Activated B cell treated with CpG ODN at 0.5 μM for 24 hours (primary cell): ENCODE results near the gene PTGR2. TPM values are rescaled to one million over a fixed set of nuclear protein-coding genes. Genes with fewer than 3 reads are reported as not detected.

Source experiments
- ATAC-seq: fragments of 200-7000 bp; cut with Tn5 transposase; one replicate; pipeline ENCODE4 v1.10.0; 2021; ENCODE audit warnings: low read depth, mild to moderate bottlenecking, moderate library complexity
- CTCF ChIA-PET: fragments of 350-600 bp; sonication (Branson Sonifier 250); formaldehyde crosslinking; loops from one replicate; lab custom pipeline; 2021; ENCODE audit warnings: antibody characterized with exemption; lab: Charles Lee
- POLR2A ChIA-PET: fragments of 350-600 bp; sonication (Branson Sonifier 250); formaldehyde crosslinking; loops from one replicate; lab custom pipeline; 2021; ENCODE audit warnings: antibody characterized with exemption; lab: Charles Lee
- DNase-seq: peaks from one replicate; pipeline ENCODE4 v3.0.0; 2022
- H3K27ac Mint-ChIP-seq: one replicate; pipeline ENCODE4 v1.8.0; 2020; ENCODE audit warnings: mixed read lengths
- H3K27me3 Mint-ChIP-seq: one replicate; pipeline ENCODE4 v1.8.0; 2021; ENCODE audit warnings: mixed read lengths
- H3K36me3 Mint-ChIP-seq: one replicate; pipeline ENCODE4 v1.8.0; 2021; ENCODE audit warnings: low read depth, mixed read lengths
- H3K4me1 Mint-ChIP-seq: one replicate; pipeline ENCODE4 v1.8.0; 2021; ENCODE audit warnings: mixed read lengths
- H3K4me3 Mint-ChIP-seq: one replicate; pipeline ENCODE4 v1.8.0; 2020; ENCODE audit warnings: mild to moderate bottlenecking, mixed read lengths
- H3K9me3 Mint-ChIP-seq: one replicate; pipeline ENCODE4 v1.8.0; 2020; ENCODE audit warnings: mixed read lengths
- intact Hi-C: fragments of 100-400 bp; cut with micrococcal nuclease; formaldehyde crosslinking; loops from one replicate; pipeline ENCODE4 v1.15.1; 2024
- total RNA-seq: library from RNA; stranded (reverse); gene quantifications from 2 replicates; pipeline ENCODE4 v1.2.3, GENCODE V29; 2022
- TF ChIP-seq, protein P1 (sequence below): fragments of 200-600 bp; IDR thresholded peaks from one replicate; pipeline ENCODE4 v1.8.0; 2022; ENCODE audit warnings: antibody characterized with exemption, mild to moderate bottlenecking

The PTGR2 gene
- total RNA-seq, 1 donor from 2014 or later, result 4.8 TPM

- peaks cover 8% of the 10 kb centered on the region for H3K4me1 Mint-ChIP-seq
- no peak overlapping the region for H3K27ac Mint-ChIP-seq
- ATAC-seq (no peak), DNase-seq (no peak)
- H3K36me3 Mint-ChIP-seq, result no peaks in the 10 kb centered on the region
- no peak overlapping the region for H3K4me3 Mint-ChIP-seq
- ChIA-PET CTCF (no interaction called here), POLR2A (interaction anchor here (0.5 kb wide), 1 partner anchor 60 kb away, joined by 8 read pairs; no protein-coding TSS in a partner anchor)
- peaks cover 4% of the 10 kb centered on the region for H3K27me3 Mint-ChIP-seq
- TF ChIP-seq, protein P1, sequence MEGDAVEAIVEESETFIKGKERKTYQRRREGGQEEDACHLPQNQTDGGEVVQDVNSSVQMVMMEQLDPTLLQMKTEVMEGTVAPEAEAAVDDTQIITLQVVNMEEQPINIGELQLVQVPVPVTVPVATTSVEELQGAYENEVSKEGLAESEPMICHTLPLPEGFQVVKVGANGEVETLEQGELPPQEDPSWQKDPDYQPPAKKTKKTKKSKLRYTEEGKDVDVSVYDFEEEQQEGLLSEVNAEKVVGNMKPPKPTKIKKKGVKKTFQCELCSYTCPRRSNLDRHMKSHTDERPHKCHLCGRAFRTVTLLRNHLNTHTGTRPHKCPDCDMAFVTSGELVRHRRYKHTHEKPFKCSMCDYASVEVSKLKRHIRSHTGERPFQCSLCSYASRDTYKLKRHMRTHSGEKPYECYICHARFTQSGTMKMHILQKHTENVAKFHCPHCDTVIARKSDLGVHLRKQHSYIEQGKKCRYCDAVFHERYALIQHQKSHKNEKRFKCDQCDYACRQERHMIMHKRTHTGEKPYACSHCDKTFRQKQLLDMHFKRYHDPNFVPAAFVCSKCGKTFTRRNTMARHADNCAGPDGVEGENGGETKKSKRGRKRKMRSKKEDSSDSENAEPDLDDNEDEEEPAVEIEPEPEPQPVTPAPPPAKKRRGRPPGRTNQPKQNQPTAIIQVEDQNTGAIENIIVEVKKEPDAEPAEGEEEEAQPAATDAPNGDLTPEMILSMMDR, result no peak
- intact Hi-C loops, result no loop called here
- no peaks in the 10 kb centered on the region for H3K9me3 Mint-ChIP-seq
These were observed 42.2 kb upstream of the PTGR2 start for GRCh38 chr14:73809391-73809790.

DNA sequence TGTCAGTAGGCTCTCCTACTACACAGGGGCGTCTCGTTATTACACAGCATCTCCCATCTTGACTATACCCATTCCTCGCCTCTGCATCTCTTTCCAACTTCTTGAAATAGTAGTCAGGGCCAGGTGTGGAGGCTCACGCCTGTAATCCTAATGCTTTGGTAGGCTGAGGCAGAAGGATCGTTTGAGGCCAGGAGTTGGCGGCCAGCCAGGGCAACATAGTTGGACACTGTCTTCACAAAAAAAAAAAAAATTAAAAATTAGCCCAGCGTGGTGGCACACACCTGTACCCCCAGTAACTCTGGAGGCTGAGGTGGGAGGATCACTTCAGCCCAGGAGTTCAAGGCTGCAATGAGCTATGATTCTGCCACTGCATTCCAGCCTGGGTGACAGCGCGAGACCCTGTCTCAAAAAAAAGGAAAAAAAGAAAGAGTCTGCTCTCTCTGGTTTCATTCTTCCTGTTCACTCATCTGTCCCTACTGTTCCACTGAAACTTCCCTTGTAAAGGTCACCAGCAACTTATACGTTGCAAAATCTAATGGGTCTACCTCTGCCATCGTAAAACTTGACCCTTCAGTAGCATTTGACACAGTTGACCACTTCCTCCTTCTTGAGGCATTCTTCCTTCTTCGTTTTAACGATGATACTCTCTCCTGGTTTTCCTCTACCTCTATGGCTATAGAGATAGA is 41.0 kb upstream of the PTGR2 start:
- Mint-ChIP-seq H3K27me3 (peaks cover 4% of the 10 kb centered on the region), H3K9me3 (no peaks in the 10 kb centered on the region), H3K4me3 (no peak overlapping the region), H3K27ac (no peak overlapping the region), H3K36me3 (no peaks in the 10 kb centered on the region), H3K4me1 (peaks cover 8% of the 10 kb centered on the region)
- no peak for DNase-seq
- ChIA-PET CTCF (no interaction called here), POLR2A (interaction anchor here (0.9 kb wide), 1 partner anchor 51 kb away, joined by 3 read pairs; a partner anchor contains a TSS)
- TF ChIP-seq, protein P1, result no peak
- no peak for ATAC-seq
- intact Hi-C loops, result no loop called here

GRCh38 chr14:73811164-73811503 is 40.5 kb upstream of the PTGR2 start:
- intact Hi-C loops, result no loop called here
- TF ChIP-seq, protein P1, result no peak
- no peaks in the 10 kb centered on the region for H3K9me3 Mint-ChIP-seq
- no peak for ATAC-seq
- CTCF ChIA-PET, result no interaction called here
- H3K27ac Mint-ChIP-seq, result no peak overlapping the region
- POLR2A ChIA-PET, result interaction anchor here (0.7 to 0.9 kb wide), 2 partner anchors 51 to 88 kb away, joined by 3 to 5 read pairs; a partner anchor contains a TSS
- H3K4me3 Mint-ChIP-seq, result no peak overlapping the region
- H3K36me3 Mint-ChIP-seq, result no peaks in the 10 kb centered on the region
- peaks cover 4% of the 10 kb centered on the region for H3K27me3 Mint-ChIP-seq
- DNase-seq, result no peak
- peaks cover 8% of the 10 kb centered on the region for H3K4me1 Mint-ChIP-seq

- ChIA-PET CTCF (no interaction called here), POLR2A (interaction anchor here (0.6 kb wide), 1 partner anchor 8 kb away, joined by 6 read pairs; no protein-coding TSS in a partner anchor)
- H3K4me3 Mint-ChIP-seq, result no peak overlapping the region
- TF ChIP-seq, protein P1, result no peak
- H3K27me3 Mint-ChIP-seq, result peaks cover 4% of the 10 kb centered on the region
- no peak overlapping the region for H3K27ac Mint-ChIP-seq
- no peaks in the 10 kb centered on the region for H3K36me3 Mint-ChIP-seq
- intact Hi-C loops, result no loop called here
- peaks cover 8% of the 10 kb centered on the region for H3K4me1 Mint-ChIP-seq
- DNase-seq (no peak), ATAC-seq (no peak)
- H3K9me3 Mint-ChIP-seq, result no peaks in the 10 kb centered on the region
These were observed 37.5 kb upstream of the PTGR2 start for GRCh38 chr14:73814153-73814552.

DNA sequence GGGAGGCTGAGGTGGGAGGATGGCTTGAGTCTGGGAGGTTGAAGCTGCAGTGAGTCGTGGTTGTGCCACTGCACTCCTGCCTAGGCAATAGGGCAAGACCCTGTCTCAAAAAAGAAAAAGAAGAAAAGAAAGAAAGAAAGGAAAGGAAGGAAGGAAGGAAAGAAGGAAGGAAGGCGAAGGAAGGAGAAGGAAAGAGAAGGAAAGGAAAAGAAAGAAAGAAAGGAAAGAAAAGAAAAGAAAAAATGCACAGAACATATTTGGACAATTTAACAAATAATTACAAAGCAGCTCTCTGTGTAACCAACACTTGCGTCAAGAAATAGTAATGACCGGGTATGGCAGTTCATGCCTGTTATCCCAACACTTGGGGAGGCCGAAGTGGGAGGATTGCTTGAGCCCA is 35.8 kb upstream of the PTGR2 start:
- POLR2A ChIA-PET, result interaction anchor here (0.6 kb wide), 1 partner anchor 87 kb away, joined by 4 read pairs; no protein-coding TSS in a partner anchor
- TF ChIP-seq, protein P1, result no peak
- Mint-ChIP-seq H3K4me3 (no peak overlapping the region), H3K27me3 (peaks cover 4% of the 10 kb centered on the region), H3K27ac (no peak overlapping the region), H3K9me3 (no peaks in the 10 kb centered on the region), H3K36me3 (no peaks in the 10 kb centered on the region), H3K4me1 (peaks cover 7% of the 10 kb centered on the region)
- DNase-seq (no peak), ATAC-seq (no peak)
- intact Hi-C loops, result no loop called here
- CTCF ChIA-PET, result interaction anchor here (1.1 to 1.4 kb wide), 2 partner anchors 10 to 87 kb away, joined by 3 to 4 read pairs; no protein-coding TSS in a partner anchor
